ENCODE results near the gene SMIM26. TPM values are rescaled to one million over a fixed set of nuclear protein-coding genes. Genes with fewer than 3 reads are reported as not detected.

The SMIM26 gene
- total RNA-seq, 1 donor from 2014 or later: 150 TPM

GRCh38 chr20:18609741-18610140 is 42.5 kb downstream of the SMIM26 start:
- Histone ChIP-seq H3K4me2 (no peak overlapping the region), H3K27ac (no peak overlapping the region), H3K4me1 (no peaks in the 10 kb centered on the region), H3K36me3 (no peaks in the 10 kb centered on the region), H3K27me3 (no peaks in the 10 kb centered on the region), H3K9ac (no peak overlapping the region), H3K4me3 (no peak overlapping the region), H3F3A (ENCODE audit: low read depth) (no peaks in the 10 kb centered on the region), H3K79me2 (ENCODE audit: low read depth) (no peaks in the 10 kb centered on the region), H3K9me3 (ENCODE audit: low read depth) (no peaks in the 10 kb centered on the region), H4K20me1 (ENCODE audit: low read depth) (no peaks in the 10 kb centered on the region), H2AFZ (replicated peaks) (no peak overlapping the region)
- Mint-ChIP-seq H3K27me3 (ENCODE audit: insufficient read depth, low read depth) (no peaks in the 10 kb centered on the region), H3K27ac (no peak overlapping the region), H3K4me3 (no peak overlapping the region), H3K4me1 (no peaks in the 10 kb centered on the region), H3K9me3 (no peaks in the 10 kb centered on the region), H3K36me3 (peaks cover 10% of the 10 kb centered on the region)
- TF ChIP-seq EZH2phosphoT487 (IDR thresholded peaks at IDR 0.05) (no peak), EZH2 (IDR thresholded peaks at IDR 0.05) (no peak)
- TF ChIP-seq, protein P1, sequence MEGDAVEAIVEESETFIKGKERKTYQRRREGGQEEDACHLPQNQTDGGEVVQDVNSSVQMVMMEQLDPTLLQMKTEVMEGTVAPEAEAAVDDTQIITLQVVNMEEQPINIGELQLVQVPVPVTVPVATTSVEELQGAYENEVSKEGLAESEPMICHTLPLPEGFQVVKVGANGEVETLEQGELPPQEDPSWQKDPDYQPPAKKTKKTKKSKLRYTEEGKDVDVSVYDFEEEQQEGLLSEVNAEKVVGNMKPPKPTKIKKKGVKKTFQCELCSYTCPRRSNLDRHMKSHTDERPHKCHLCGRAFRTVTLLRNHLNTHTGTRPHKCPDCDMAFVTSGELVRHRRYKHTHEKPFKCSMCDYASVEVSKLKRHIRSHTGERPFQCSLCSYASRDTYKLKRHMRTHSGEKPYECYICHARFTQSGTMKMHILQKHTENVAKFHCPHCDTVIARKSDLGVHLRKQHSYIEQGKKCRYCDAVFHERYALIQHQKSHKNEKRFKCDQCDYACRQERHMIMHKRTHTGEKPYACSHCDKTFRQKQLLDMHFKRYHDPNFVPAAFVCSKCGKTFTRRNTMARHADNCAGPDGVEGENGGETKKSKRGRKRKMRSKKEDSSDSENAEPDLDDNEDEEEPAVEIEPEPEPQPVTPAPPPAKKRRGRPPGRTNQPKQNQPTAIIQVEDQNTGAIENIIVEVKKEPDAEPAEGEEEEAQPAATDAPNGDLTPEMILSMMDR (IDR thresholded peaks at IDR 0.05): no peak
- no peak for DNase-seq (ENCODE audit: low spot score)

GRCh38 chr20:18611492-18611891 is 44.3 kb downstream of the SMIM26 start:
- DNase-seq (ENCODE audit: low spot score): no peak
- Histone ChIP-seq H3F3A (ENCODE audit: low read depth) (no peaks in the 10 kb centered on the region), H3K4me3 (no peak overlapping the region), H3K9me3 (ENCODE audit: low read depth) (no peaks in the 10 kb centered on the region), H3K27ac (no peak overlapping the region), H3K4me2 (no peak overlapping the region), H3K4me1 (no peaks in the 10 kb centered on the region), H2AFZ (replicated peaks) (no peak overlapping the region), H4K20me1 (ENCODE audit: low read depth) (no peaks in the 10 kb centered on the region), H3K79me2 (ENCODE audit: low read depth) (no peaks in the 10 kb centered on the region), H3K27me3 (no peaks in the 10 kb centered on the region), H3K36me3 (no peaks in the 10 kb centered on the region), H3K9ac (no peak overlapping the region)
- Mint-ChIP-seq H3K4me1 (no peaks in the 10 kb centered on the region), H3K27me3 (ENCODE audit: insufficient read depth, low read depth) (no peaks in the 10 kb centered on the region), H3K9me3 (peaks cover 2% of the 10 kb centered on the region), H3K36me3 (peaks cover 14% of the 10 kb centered on the region), H3K27ac (no peak overlapping the region), H3K4me3 (no peak overlapping the region)
- TF ChIP-seq EZH2phosphoT487 (IDR thresholded peaks at IDR 0.05) (no peak), EZH2 (IDR thresholded peaks at IDR 0.05) (no peak)
- TF ChIP-seq, protein P1 (IDR thresholded peaks at IDR 0.05): no peak

DNA sequence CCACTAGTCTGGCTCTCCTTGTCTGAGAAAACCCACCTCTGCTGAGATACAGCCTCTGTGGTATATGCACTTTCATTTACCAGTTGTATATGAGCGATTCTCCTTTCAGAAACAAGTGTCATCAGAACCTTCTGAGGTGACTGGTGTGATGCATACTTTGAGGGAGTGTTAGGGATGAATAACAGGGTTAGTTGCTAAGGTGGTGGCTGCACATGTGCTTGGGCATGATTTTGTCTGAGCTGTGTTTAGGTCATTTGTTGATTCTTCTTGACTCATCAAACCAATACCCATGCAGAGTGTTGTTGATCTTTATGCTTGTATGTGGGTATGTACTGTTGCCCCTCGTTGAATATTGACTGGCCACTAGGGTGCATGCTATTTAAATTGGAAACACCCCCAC is 46.3 kb downstream of the SMIM26 start:
- TF ChIP-seq, protein P1 (IDR thresholded peaks at IDR 0.05): no peak
- Mint-ChIP-seq H3K4me3 (no peak overlapping the region), H3K4me1 (no peaks in the 10 kb centered on the region), H3K36me3 (peaks cover 24% of the 10 kb centered on the region), H3K9me3 (peaks cover 8% of the 10 kb centered on the region), H3K27ac (no peak overlapping the region), H3K27me3 (ENCODE audit: insufficient read depth, low read depth) (no peaks in the 10 kb centered on the region)
- no peaks in the 10 kb centered on the region for H3F3A ChIP-seq (ENCODE audit: low read depth)
- H3K27me3 ChIP-seq: no peaks in the 10 kb centered on the region
- H3K4me1 ChIP-seq: no peaks in the 10 kb centered on the region
- no peaks in the 10 kb centered on the region for H3K36me3 ChIP-seq
- no peak overlapping the region for H3K9ac ChIP-seq
- H3K9me3 ChIP-seq (ENCODE audit: low read depth): no peaks in the 10 kb centered on the region
- H3K4me3 ChIP-seq: no peak overlapping the region
- no peak overlapping the region for H3K4me2 ChIP-seq
- no peaks in the 10 kb centered on the region for H3K79me2 ChIP-seq (ENCODE audit: low read depth)
- no peak for DNase-seq (ENCODE audit: low spot score)
- H4K20me1 ChIP-seq (ENCODE audit: low read depth): no peaks in the 10 kb centered on the region
- no peak overlapping the region for H2AFZ ChIP-seq (replicated peaks)
- H3K27ac ChIP-seq: no peak overlapping the region

- no peaks in the 10 kb centered on the region for H3K79me2 ChIP-seq (ENCODE audit: low read depth)
- H2AFZ ChIP-seq (replicated peaks): no peak overlapping the region
- no peak overlapping the region for H3K4me2 ChIP-seq
- no peaks in the 10 kb centered on the region for H3K4me1 Mint-ChIP-seq
- no peak overlapping the region for H3K27ac ChIP-seq
- H3K4me3 Mint-ChIP-seq: no peak overlapping the region
- H3K27ac Mint-ChIP-seq: no peak overlapping the region
- no peak for TF ChIP-seq EZH2phosphoT487 (IDR thresholded peaks at IDR 0.05)
- TF ChIP-seq, protein P1 (IDR thresholded peaks at IDR 0.05): no peak
- no peak for TF ChIP-seq EZH2 (IDR thresholded peaks at IDR 0.05)
- H4K20me1 ChIP-seq (ENCODE audit: low read depth): no peaks in the 10 kb centered on the region
- H3K36me3 Mint-ChIP-seq: peaks cover 24% of the 10 kb centered on the region
- no peaks in the 10 kb centered on the region for H3K27me3 Mint-ChIP-seq (ENCODE audit: insufficient read depth, low read depth)
- H3K4me1 ChIP-seq: no peaks in the 10 kb centered on the region
- H3K4me3 ChIP-seq: no peak overlapping the region
- no peaks in the 10 kb centered on the region for H3K27me3 ChIP-seq
- H3F3A ChIP-seq (ENCODE audit: low read depth): no peaks in the 10 kb centered on the region
- no peaks in the 10 kb centered on the region for H3K9me3 ChIP-seq (ENCODE audit: low read depth)
- H3K9ac ChIP-seq: no peak overlapping the region
- no peak for DNase-seq (ENCODE audit: low spot score)
- H3K36me3 ChIP-seq: no peaks in the 10 kb centered on the region
- peaks cover 8% of the 10 kb centered on the region for H3K9me3 Mint-ChIP-seq
Measured at GRCh38 chr20:18614244-18614643, 47.0 kb downstream of the SMIM26 start.
